SIG-M5 (cell line): ENCODE data around the gene ACER3.
A peak's percentile ranks its signal among the peaks of the same experiment; 100 is the strongest.
"Not testable (repeated sequence)": the region's sequence is repeated elsewhere in the genome, so short reads cannot be mapped to it uniquely, and the experiment has no call there.

Experiments
- DNase-seq: peaks from one replicate; lab custom pipeline; 2025; lab: John Stamatoyannopoulos, UW

Gene ACER3

GRCh38 chr11:76919887-76920746, 59.4 kb downstream of the ACER3 start:
- peak; percentile 40 for DNase-seq

- no peak for DNase-seq
Observed at GRCh38 chr11:76927160-76927559, 66.4 kb downstream of the ACER3 start.

GRCh38 chr11:76935042-76935441, 74.3 kb downstream of the ACER3 start:
- no peak for DNase-seq

GRCh38 chr11:76939219-76939631, 78.5 kb downstream of the ACER3 start:
- no peak for DNase-seq

GRCh38 chr11:76944225-76944624, 83.5 kb downstream of the ACER3 start:
- no peak for DNase-seq

GRCh38 chr11:76946223-76946622, 85.5 kb downstream of the ACER3 start:
- no peak for DNase-seq

GRCh38 chr11:76947190-76947589, 86.5 kb downstream of the ACER3 start:
- no peak for DNase-seq

GRCh38 chr11:76947800-76948199, 87.1 kb downstream of the ACER3 start:
- no peak for DNase-seq

- no peak for DNase-seq
Observed at GRCh38 chr11:76955459-76956114, 94.9 kb downstream of the ACER3 start.

GRCh38 chr11:76962583-76963416, 102.1 kb downstream of the ACER3 start:
- no peak for DNase-seq

GRCh38 chr11:76963417-76964168, 102.9 kb downstream of the ACER3 start:
- not testable (repeated sequence) for DNase-seq

- DNase-seq, result no peak
Observed at GRCh38 chr11:76972051-76972450, 111.3 kb downstream of the ACER3 start.

GRCh38 chr11:76974179-76974891, 113.6 kb downstream of the ACER3 start:
- no peak for DNase-seq

GRCh38 chr11:76975513-76975912, 114.8 kb downstream of the ACER3 start:
- DNase-seq, result no peak

- no peak for DNase-seq
Observed at GRCh38 chr11:76977791-76978190, 117.1 kb downstream of the ACER3 start.

- no peak for DNase-seq
Observed at GRCh38 chr11:76978239-76978638, 117.5 kb downstream of the ACER3 start.

- no peak for DNase-seq
Observed at GRCh38 chr11:76978818-76979217, 118.1 kb downstream of the ACER3 start.

GRCh38 chr11:76980196-76980595, 119.5 kb downstream of the ACER3 start:
- DNase-seq, result no peak

GRCh38 chr11:76984743-76985142, 124.0 kb downstream of the ACER3 start:
- no peak for DNase-seq

GRCh38 chr11:76987203-76987602, 126.5 kb downstream of the ACER3 start:
- no peak for DNase-seq

- DNase-seq, result no peak
Observed at GRCh38 chr11:76990628-76991027, 129.9 kb downstream of the ACER3 start.
